ENCODE results near the gene THSD8. TPM values are rescaled to one million over a fixed set of nuclear protein-coding genes. Genes with fewer than 3 reads are reported as not detected.

The THSD8 gene
- total and polyA plus RNA-seq, 7 experiments from 2014 or later, result 0.80 to 18.9 (median 2.1) TPM; not detected in 3

DNA sequence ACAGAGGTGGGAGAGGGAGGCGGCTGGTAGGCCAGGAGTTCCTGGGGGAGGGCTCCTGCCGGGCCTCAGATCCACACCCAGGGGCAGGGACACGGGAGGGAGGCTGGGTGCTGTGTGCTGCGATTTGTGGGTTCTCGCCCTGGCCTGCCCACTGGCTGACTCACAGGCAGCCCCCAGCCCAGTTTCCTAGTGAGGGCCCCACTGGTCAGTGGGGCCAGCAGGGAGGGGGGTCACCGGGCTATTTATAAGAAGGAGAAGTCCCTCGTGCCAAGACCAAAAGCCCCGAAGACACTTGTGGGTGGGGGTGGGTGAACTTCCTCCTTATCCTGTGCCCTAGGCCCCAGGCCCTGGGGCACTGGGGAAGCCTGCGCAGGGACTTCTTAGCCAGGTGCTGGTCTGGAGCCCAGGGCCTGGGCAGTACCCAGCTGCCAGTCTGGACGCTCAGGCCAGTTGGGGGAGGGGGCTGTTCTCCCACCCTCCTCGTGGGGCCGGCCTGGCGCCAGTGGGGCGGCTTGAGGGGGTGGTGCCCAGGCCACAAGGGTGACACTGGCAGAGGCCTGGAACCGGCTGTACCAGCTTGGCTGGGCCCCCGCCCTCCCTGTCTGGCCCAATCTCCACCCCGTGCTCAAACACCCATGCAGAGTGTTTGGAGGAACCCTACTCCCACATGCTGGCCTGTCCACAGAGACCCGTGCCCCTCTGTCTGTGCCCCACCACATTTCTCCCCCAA lies 15.6 kb upstream of the THSD8 start:
- peak overlapping the region; percentile 98 for H3K27ac ChIP-seq (ENCODE audit: low read depth, low read length)
- CTCF ChIA-PET, result no interaction called here
- peaks cover 50 to 61% of the 10 kb centered on the region in 2 donors for H3K4me1 ChIP-seq (ENCODE audit: control insufficient read depth in 2 of 2, insufficient read depth in 2 of 2, low read length in 2 of 2)
- peaks cover 20 to 38% (median 34%) of the 10 kb centered on the region in 7 donors for H3K4me1 Mint-ChIP-seq
- H3K9me3 ChIP-seq (ENCODE audit: control insufficient read depth in 2 of 3, low read length in 3 of 3), result no peaks in the 10 kb centered on the region
- H3K4me3 Mint-ChIP-seq, result no peak overlapping the region
- intact Hi-C loops (cut with micrococcal nuclease), result no loop called here
- H3K27me3 ChIP-seq (ENCODE audit: control insufficient read depth in 2 of 2, insufficient read depth in 2 of 2, low read length in 2 of 2), result no peaks in the 10 kb centered on the region
- H3K36me3 Mint-ChIP-seq, result no peaks in the 10 kb centered on the region
- peak overlapping the region in 4 of 9 donors; percentile 78 to 98 (median 88) for H3K27ac Mint-ChIP-seq
- POLR2A ChIA-PET, result interaction anchor here (1.1 to 1.5 kb wide), 4 partner anchors 8 to 12 kb away, joined by 3 to 10 read pairs (median 4); no protein-coding TSS in a partner anchor
- DNase-seq, result no peak
- no peaks in the 10 kb centered on the region for H3K36me3 ChIP-seq (ENCODE audit: control insufficient read depth in 2 of 3, insufficient read depth in 3 of 3, low read length in 3 of 3)
- H3K27me3 Mint-ChIP-seq, result no peaks in the 10 kb centered on the region
- H3K4me3 ChIP-seq (ENCODE audit: low read length), result no peak overlapping the region
- H3K9me3 Mint-ChIP-seq, result peaks cover 0 to 13% (median 0%) of the 10 kb centered on the region in 11 donors
- peak; percentile 2 for ATAC-seq

DNA sequence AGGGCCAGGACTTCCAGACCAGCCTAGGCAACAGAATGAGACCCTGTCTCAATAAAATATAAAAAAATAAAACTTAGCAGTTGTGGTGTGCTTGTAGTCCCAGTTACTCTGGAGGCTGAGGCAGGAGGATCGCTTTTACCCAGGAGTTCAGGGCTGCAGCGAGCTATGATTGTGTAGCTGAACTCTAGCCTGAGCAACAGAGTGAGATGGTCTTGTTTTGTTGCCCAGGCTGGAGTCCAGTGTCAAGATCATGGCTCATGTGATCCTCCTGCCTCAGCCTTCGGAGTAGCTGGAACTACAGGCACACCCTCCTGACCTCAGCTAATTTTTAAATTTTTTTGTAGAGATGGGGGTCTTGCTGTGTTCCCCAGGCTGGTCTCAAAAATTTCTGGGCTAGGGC lies 14.9 kb upstream of the THSD8 start:
- intact Hi-C loops (cut with micrococcal nuclease), result no loop called here
- Mint-ChIP-seq H3K27ac (peak overlapping the region in 7 of 9 donors; percentile 58 to 100 (median 94)), H3K4me1 (peaks cover 13 to 33% (median 28%) of the 10 kb centered on the region in 7 donors), H3K4me3 (no peak overlapping the region), H3K36me3 (no peaks in the 10 kb centered on the region), H3K27me3 (no peaks in the 10 kb centered on the region), H3K9me3 (peaks cover 0 to 13% (median 0%) of the 10 kb centered on the region in 11 donors)
- DNase-seq (no peak), ATAC-seq (no peak)
- H3K4me3 ChIP-seq (ENCODE audit: low read length), result no peak overlapping the region
- no peaks in the 10 kb centered on the region for H3K9me3 ChIP-seq (ENCODE audit: control insufficient read depth in 2 of 3, low read length in 3 of 3)
- CTCF ChIA-PET, result interaction anchor here (3.0 kb wide), 1 partner anchor 9 kb away, joined by 22 read pairs; no protein-coding TSS in a partner anchor
- peaks cover 44 to 54% of the 10 kb centered on the region in 2 donors for H3K4me1 ChIP-seq (ENCODE audit: control insufficient read depth in 2 of 2, insufficient read depth in 2 of 2, low read length in 2 of 2)
- peaks cover 0 to 6% (median 0%) of the 10 kb centered on the region in 3 experiments for H3K36me3 ChIP-seq (ENCODE audit: control insufficient read depth in 2 of 3, insufficient read depth in 3 of 3, low read length in 3 of 3)
- no peaks in the 10 kb centered on the region for H3K27me3 ChIP-seq (ENCODE audit: control insufficient read depth in 2 of 2, insufficient read depth in 2 of 2, low read length in 2 of 2)
- POLR2A ChIA-PET, result no interaction called here
- H3K27ac ChIP-seq (ENCODE audit: low read depth, low read length), result peak overlapping the region; percentile 98

DNA sequence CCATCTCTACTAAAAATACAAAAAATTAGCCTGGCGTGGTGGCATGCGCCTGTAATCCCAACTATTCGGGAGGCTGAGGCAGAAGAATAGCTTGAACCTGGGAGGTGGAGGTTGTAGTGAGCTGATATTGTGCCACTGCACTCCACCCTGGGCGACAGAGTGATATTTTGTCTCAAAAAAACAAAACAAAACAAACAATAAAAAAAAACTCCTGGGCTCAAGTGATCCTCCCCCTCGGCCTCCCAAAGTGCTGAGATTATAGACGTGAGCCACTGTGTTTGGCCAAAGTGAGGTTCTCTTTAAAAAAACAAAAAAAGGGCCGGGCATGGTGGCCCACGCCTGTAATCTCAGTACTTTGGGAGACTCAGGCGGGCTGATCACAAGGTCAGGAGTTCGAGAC lies 14.4 kb upstream of the THSD8 start:
- Histone ChIP-seq H3K27me3 (ENCODE audit: control insufficient read depth in 2 of 2, insufficient read depth in 2 of 2, low read length in 2 of 2) (no peaks in the 10 kb centered on the region), H3K27ac (ENCODE audit: low read depth, low read length) (peak overlapping the region; percentile 98), H3K36me3 (ENCODE audit: control insufficient read depth in 2 of 3, insufficient read depth in 3 of 3, low read length in 3 of 3) (peaks cover 0 to 11% (median 0%) of the 10 kb centered on the region in 3 experiments), H3K9me3 (ENCODE audit: control insufficient read depth in 2 of 3, low read length in 3 of 3) (no peaks in the 10 kb centered on the region), H3K4me3 (ENCODE audit: low read length) (no peak overlapping the region), H3K4me1 (ENCODE audit: control insufficient read depth in 2 of 2, insufficient read depth in 2 of 2, low read length in 2 of 2) (peaks cover 43 to 54% of the 10 kb centered on the region in 2 donors)
- Mint-ChIP-seq H3K27me3 (no peaks in the 10 kb centered on the region), H3K9me3 (peaks cover 0 to 16% (median 0%) of the 10 kb centered on the region in 11 donors), H3K4me3 (no peak overlapping the region), H3K36me3 (no peaks in the 10 kb centered on the region), H3K4me1 (peaks cover 13 to 30% (median 24%) of the 10 kb centered on the region in 7 donors), H3K27ac (peak overlapping the region in 7 of 9 donors; percentile 58 to 100 (median 94))
- no peak for DNase-seq
- intact Hi-C loops (cut with micrococcal nuclease), result no loop called here
- POLR2A ChIA-PET, result interaction anchor here (2.4 kb wide), 1 partner anchor 10 kb away, joined by 23 read pairs; no protein-coding TSS in a partner anchor
- no peak for ATAC-seq
- CTCF ChIA-PET, result interaction anchor here (3.0 kb wide), 1 partner anchor 10 kb away, joined by 22 read pairs; no protein-coding TSS in a partner anchor

DNA sequence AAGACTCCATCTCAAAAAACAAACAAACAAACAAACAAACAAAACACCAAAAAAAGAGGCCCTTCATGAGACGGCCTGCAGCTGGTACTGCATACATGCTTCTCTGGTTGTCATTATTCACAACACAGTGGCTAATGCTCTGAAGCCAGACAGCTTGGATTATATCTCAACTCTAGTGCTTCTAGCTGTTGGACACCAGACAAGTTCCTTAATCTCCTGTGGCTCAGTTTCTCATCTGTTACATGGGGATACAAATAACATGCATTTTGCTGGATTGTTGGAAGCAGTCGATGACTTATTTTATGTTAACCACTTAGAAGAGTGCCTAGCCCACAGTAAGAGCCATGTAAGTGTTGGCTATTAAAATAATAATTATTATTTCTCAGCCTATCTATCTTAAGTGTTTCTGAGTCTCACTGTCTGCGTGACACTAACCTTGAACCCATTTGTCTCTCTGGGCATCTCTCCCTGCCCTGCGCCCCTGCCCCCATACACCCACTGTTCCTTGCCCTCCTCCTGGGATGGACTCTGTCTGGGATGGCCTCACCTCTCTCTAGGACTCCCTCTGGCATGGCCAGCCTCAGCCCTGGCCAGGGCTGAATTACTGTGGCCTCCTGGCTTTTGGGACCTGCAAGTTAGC lies 13.7 kb upstream of the THSD8 start:
- intact Hi-C loops (cut with micrococcal nuclease), result no loop called here

DNA sequence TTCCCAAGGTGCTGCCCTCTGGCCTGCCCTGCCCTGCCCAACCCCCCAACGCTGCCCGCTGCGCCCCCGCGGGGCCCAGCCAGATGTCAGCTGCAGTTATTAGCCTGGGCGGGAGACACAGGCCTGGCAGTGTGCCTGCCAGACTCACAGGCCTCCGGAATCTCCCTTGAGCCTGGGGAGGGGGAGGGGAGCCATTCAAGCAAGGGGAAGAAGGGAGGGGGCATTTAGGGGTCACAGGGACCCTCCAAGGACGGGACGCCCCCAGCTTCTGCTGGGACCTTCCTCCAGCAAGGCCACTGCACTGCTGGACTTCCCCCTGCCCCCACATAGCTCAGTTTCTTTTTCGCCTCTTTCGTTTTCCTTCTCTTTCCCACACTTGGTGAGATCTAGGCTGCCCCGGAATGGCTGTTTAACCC lies 13.2 kb upstream of the THSD8 start:
- no peak overlapping the region for H3K4me3 ChIP-seq (ENCODE audit: low read length)

More for the DNA sequence above, 13.7 kb upstream of the THSD8 start:
- DNase-seq, result no peak
- Histone ChIP-seq H3K27ac (ENCODE audit: low read depth, low read length) (peak overlapping the region; percentile 99), H3K27me3 (ENCODE audit: control insufficient read depth in 2 of 2, insufficient read depth in 2 of 2, low read length in 2 of 2) (no peaks in the 10 kb centered on the region), H3K9me3 (ENCODE audit: control insufficient read depth in 2 of 3, low read length in 3 of 3) (no peaks in the 10 kb centered on the region), H3K4me3 (ENCODE audit: low read length) (no peak overlapping the region), H3K36me3 (ENCODE audit: control insufficient read depth in 2 of 3, insufficient read depth in 3 of 3, low read length in 3 of 3) (peaks cover 0 to 18% (median 0%) of the 10 kb centered on the region in 3 experiments), H3K4me1 (ENCODE audit: control insufficient read depth in 2 of 2, insufficient read depth in 2 of 2, low read length in 2 of 2) (peaks cover 42 to 49% of the 10 kb centered on the region in 2 donors)
- H3K4me1 Mint-ChIP-seq, result peaks cover 13 to 30% (median 24%) of the 10 kb centered on the region in 7 donors
- H3K36me3 Mint-ChIP-seq, result peaks cover 0 to 4% (median 0%) of the 10 kb centered on the region in 5 donors
- peaks cover 0 to under 1% (median 0%) of the 10 kb centered on the region in 5 donors for H3K27me3 Mint-ChIP-seq
- ATAC-seq, result no peak
- ChIA-PET POLR2A (interaction anchor here (2.4 kb wide), 1 partner anchor 10 kb away, joined by 23 read pairs; no protein-coding TSS in a partner anchor), CTCF (interaction anchor here (3.0 kb wide), 1 partner anchor 11 kb away, joined by 22 read pairs; no protein-coding TSS in a partner anchor)
- peak overlapping the region; percentile 78 to 100 (median 96) for H3K27ac Mint-ChIP-seq
- peak overlapping the region in 9 of 10 donors; percentile 9 to 91 (median 48) for H3K4me3 Mint-ChIP-seq
- H3K9me3 Mint-ChIP-seq, result peaks cover 0 to 22% (median 0%) of the 10 kb centered on the region in 11 donors

More for the DNA sequence above, 13.2 kb upstream of the THSD8 start:
- ChIA-PET CTCF (interaction anchor here (3.0 kb wide), 1 partner anchor 11 kb away, joined by 22 read pairs; no protein-coding TSS in a partner anchor), POLR2A (interaction anchor here (1.2 to 2.4 kb wide), 2 partner anchors 11 to 14 kb away, joined by 3 to 23 read pairs; partner anchors contain the start of genes PRDX2 and THSD8)
- Histone ChIP-seq H3K27me3 (ENCODE audit: control insufficient read depth in 2 of 2, insufficient read depth in 2 of 2, low read length in 2 of 2) (no peaks in the 10 kb centered on the region), H3K36me3 (ENCODE audit: control insufficient read depth in 2 of 3, insufficient read depth in 3 of 3, low read length in 3 of 3) (peaks cover 0 to 20% (median 0%) of the 10 kb centered on the region in 3 experiments), H3K27ac (ENCODE audit: low read depth, low read length) (peak overlapping the region; percentile 99), H3K4me1 (ENCODE audit: control insufficient read depth in 2 of 2, insufficient read depth in 2 of 2, low read length in 2 of 2) (peaks cover 38 to 44% of the 10 kb centered on the region in 2 donors), H3K9me3 (ENCODE audit: control insufficient read depth in 2 of 3, low read length in 3 of 3) (no peaks in the 10 kb centered on the region)
- Mint-ChIP-seq H3K9me3 (peaks cover 0 to 24% (median 0%) of the 10 kb centered on the region in 11 donors), H3K27me3 (peaks cover 0 to 2% (median 0%) of the 10 kb centered on the region in 5 donors), H3K4me3 (peak overlapping the region; percentile 61 to 91 (median 80)), H3K4me1 (peaks cover 13 to 27% (median 19%) of the 10 kb centered on the region in 7 donors), H3K27ac (peak overlapping the region; percentile 93 to 100 (median 96)), H3K36me3 (peaks cover 0 to 6% (median 0%) of the 10 kb centered on the region in 5 donors)
- ATAC-seq, result no peak
- DNase-seq, result peak in 2 of 9 donors; percentile 47 to 63
- intact Hi-C loops (cut with micrococcal nuclease), result no loop called here

All from naive thymus-derived CD4-positive, alpha-beta T cell (primary cell).